Body of pancreas (tissue), 4 donors: ENCODE measurements around the gene GOLPH3.

ENCODE experiments used
- CTCF ChIP-seq, 7 experiments: fragments of 450-650 bp in 4 of 7; fragments of 200-600 bp in 3 of 7; sonication (generic) in 3 of 7; IDR thresholded peaks; one replicate each; pipeline ENCODE4 v1.5.1; 2016 to 2019; ENCODE audit warnings: antibody characterized with exemption in 7 of 7
- POLR2A ChIP-seq, 3 donors: fragments of 450-650 bp; IDR thresholded peaks; one replicate each; pipeline ENCODE4 v1.6.1; 2016; ENCODE audit warnings: antibody characterized with exemption in 3 of 3, mild to moderate bottlenecking in 2 of 3

- TF ChIP-seq CTCF (IDR thresholded peaks at IDR 0.05) = no peak
- TF ChIP-seq POLR2A (IDR thresholded peaks at IDR 0.05) = no peak
Measured at GRCh38 chr5:32195265-32195664, 21.1 kb upstream of the GOLPH3 start.
